Vagina (tissue), 2 donors: ENCODE results near the gene SIGLEC15.

Experiments used
- POLR2A ChIP-seq, 2 donors: fragments of 450-650 bp; IDR thresholded peaks; one replicate each; pipeline ENCODE4 v1.6.1; 2017; ENCODE audit warnings: antibody characterized with exemption in 2 of 2, mild to moderate bottlenecking in 2 of 2, moderate library complexity in 2 of 2
- TF ChIP-seq, protein P1 (sequence below), 3 experiments: fragments of 450-650 bp in 2 of 3; fragments of 200-600 bp in 1 of 3; sonication (generic) in 1 of 3; IDR thresholded peaks; one replicate each; pipeline ENCODE4 v1.5.1; 2017 to 2019; ENCODE audit warnings: antibody characterized with exemption in 3 of 3, mild to moderate bottlenecking in 2 of 3, moderate library complexity in 2 of 3

DNA sequence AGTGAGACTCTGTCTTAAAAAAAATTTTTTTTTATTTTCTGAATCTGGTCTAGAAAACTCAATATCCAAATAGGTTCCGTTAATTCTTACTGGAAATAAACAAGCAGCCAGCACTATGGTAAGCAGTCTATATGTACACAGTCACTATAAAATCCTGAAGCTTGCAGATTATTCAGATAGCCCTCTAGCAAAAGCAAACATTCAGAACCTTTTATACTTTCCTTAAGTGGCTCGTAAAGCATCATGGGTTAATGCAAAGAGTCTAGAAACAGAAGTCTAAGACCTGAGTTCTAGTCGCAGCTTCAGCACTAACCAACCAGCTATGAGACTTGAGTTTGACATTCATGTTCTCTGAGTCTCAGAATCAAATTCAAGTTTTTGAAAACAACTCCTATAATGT, 51.9 kb downstream of the SIGLEC15 start:
- TF ChIP-seq, protein P1, sequence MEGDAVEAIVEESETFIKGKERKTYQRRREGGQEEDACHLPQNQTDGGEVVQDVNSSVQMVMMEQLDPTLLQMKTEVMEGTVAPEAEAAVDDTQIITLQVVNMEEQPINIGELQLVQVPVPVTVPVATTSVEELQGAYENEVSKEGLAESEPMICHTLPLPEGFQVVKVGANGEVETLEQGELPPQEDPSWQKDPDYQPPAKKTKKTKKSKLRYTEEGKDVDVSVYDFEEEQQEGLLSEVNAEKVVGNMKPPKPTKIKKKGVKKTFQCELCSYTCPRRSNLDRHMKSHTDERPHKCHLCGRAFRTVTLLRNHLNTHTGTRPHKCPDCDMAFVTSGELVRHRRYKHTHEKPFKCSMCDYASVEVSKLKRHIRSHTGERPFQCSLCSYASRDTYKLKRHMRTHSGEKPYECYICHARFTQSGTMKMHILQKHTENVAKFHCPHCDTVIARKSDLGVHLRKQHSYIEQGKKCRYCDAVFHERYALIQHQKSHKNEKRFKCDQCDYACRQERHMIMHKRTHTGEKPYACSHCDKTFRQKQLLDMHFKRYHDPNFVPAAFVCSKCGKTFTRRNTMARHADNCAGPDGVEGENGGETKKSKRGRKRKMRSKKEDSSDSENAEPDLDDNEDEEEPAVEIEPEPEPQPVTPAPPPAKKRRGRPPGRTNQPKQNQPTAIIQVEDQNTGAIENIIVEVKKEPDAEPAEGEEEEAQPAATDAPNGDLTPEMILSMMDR (IDR thresholded peaks at IDR 0.05): no peak
- TF ChIP-seq POLR2A (IDR thresholded peaks at IDR 0.05): no peak
